HG03196 (cell line): ENCODE measurements around the gene PMPCB.

Source experiments
- ATAC-seq: cut with Tn5 transposase; IDR thresholded peaks from one replicate; pipeline ENCODE4 v1.9.1; 2021; ENCODE audit not compliant: unreplicated experiment

Gene PMPCB

GRCh38 chr7:103325744-103326143 lies 28.5 kb downstream of the PMPCB start:
- no peak for ATAC-seq

GRCh38 chr7:103336761-103337160 lies 39.5 kb downstream of the PMPCB start:
- no peak for ATAC-seq

DNA sequence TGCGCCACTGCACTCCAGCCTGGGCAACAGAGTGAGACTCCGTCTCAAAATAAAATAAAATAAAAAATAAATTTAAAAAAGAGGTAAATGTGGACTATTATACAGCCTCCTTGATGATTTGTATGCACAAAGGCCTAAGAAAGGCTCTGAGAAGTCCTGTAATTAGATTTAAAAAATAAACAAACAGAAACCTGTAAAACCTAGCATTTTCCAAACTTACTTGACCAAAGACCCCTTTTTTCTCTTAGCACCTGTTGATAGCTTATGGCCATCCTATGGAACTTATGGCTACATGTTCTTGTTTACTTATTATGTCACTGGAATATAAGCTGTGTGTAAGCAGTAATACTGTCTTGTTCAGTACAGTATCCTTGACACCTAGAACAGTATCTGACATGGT lies 41.6 kb downstream of the PMPCB start:
- ATAC-seq, result no peak

DNA sequence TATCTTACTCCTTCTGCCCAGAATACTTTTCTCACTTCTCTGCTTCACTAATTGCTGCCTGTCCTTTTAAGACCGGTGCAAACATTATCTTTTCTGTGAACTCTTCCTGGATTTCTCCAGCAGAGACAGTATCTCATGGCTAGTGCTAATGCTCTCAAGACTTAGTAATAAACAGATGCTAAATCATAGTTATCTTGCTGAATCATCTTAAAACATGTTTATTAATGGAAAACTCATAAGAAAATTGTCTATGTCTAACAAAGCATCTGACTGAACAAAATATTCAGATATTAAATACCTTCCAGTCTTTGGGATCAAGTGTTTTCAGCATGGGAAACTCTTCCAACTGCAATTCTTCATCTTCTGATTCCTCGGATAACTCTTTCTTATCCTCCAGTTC lies 44.2 kb downstream of the PMPCB start:
- no peak for ATAC-seq

GRCh38 chr7:103343332-103343731 lies 46.1 kb downstream of the PMPCB start:
- no peak for ATAC-seq

GRCh38 chr7:103343758-103344452 lies 46.7 kb downstream of the PMPCB start:
- peak; percentile 7 for ATAC-seq

- ATAC-seq, result peak; percentile 79
Measured at GRCh38 chr7:103344453-103345149, 47.4 kb downstream of the PMPCB start, which contains the start of gene DNAJC2. DNAJC2 (minus strand) TSS chr7:103344767; CDS start chr7:103344622, 145 bp downstream.

DNA sequence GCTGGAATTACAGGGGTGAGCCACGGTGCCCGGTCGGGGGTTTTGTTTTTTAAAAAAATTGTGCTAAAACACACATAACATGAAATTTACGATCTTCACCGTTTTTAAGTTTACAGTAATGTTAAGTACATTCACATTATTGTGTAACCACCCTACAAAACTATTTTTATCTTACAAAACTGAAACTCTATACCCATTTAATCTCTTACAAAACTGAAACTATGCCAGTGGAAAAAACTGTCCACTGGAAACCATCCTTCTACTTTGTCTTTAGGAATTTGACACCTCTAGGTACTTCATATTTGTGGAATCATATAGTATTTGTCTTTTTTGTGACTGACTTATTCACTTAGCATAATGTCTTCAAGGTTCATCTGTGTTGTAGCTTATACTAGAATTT lies 49.2 kb downstream of the PMPCB start:
- no peak for ATAC-seq

GRCh38 chr7:103347507-103348267 lies 50.5 kb downstream of the PMPCB start, which contains the start of gene PSMC2:
PSMC2 (plus strand) TSS chr7:103347643; CDS start chr7:103347712, 69 bp downstream.
- peak; percentile 79 for ATAC-seq

GRCh38 chr7:103348452-103348851 lies 51.2 kb downstream of the PMPCB start:
- no peak for ATAC-seq

DNA sequence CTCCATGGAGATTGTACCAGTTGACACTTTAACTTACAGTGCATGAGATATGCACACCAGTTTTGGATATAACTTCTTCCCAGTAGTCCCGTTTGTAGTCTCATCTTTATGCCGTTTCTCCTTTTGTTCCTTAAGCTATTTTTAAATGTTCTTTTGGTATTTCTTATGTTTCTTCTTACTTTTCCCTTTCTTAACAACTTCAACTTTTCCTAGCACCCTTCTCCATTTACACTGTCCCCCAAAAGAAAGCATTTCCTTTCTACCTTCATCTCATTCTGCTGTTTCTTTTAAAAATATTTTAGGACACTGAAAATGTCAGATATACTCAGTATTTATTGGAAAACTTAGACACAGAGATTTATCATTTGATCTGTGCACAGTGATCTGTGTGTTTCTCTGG lies 51.7 kb downstream of the PMPCB start:
- ATAC-seq, result no peak

GRCh38 chr7:103349805-103350204 lies 52.6 kb downstream of the PMPCB start:
- ATAC-seq, result no peak
